GM19324 (cell line): Measurements from ENCODE around the gene APC2.
"Not testable (repeated sequence)": the region's sequence is repeated elsewhere in the genome, so short reads cannot be mapped to it uniquely, and the experiment has no call there.

Experiments used
- ATAC-seq: cut with Tn5 transposase; IDR thresholded peaks from one replicate; pipeline ENCODE4 v1.9.1; 2021; ENCODE audit warnings: mild to moderate bottlenecking, moderate library complexity; ENCODE audit not compliant: unreplicated experiment, low FRiP score

The APC2 gene

DNA sequence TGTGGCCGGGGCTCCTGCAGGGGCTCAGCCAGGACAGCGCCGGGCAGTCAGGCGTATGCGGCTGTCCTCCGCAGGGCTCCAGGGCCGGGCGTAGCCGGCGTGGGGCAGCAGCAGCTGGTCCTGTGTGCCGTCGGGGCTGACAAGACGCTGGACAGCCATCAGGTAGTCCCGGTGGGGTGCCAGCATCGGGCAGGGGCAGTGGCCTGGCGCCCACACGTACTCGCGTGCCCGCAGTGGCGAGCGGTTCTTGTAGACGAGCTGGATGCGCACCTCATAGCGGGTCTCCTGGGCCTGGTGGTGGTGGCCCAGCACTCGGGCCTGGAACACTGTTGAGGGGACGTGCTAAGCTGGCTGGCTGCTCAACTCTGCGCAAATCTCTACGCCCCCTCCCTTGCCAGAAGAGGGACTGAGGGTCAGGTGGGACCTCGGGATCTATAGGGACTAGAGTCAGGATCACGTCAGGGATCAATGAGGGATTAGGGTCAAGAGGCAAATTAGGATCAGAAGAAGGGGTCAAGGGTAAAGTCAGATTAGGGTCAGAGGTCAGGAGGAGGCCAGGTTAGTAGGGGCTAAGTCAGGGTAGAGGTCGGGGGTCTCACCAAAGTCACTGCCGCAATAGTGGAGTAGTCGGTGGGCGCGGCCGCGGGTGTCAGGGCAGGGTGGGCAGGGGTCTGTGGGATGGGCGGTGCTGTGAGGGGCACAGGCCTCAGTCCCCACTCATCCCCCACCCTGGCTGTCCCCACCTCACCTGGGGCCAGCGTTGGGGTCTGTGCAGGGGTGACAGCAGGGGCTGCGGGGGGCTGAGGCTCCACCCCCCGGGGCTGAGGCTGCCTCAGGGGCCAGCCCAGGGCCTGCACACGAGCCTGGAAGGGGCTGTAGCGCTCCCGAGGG lies 56.3 kb downstream of the APC2 start:
- ATAC-seq = no peak

DNA sequence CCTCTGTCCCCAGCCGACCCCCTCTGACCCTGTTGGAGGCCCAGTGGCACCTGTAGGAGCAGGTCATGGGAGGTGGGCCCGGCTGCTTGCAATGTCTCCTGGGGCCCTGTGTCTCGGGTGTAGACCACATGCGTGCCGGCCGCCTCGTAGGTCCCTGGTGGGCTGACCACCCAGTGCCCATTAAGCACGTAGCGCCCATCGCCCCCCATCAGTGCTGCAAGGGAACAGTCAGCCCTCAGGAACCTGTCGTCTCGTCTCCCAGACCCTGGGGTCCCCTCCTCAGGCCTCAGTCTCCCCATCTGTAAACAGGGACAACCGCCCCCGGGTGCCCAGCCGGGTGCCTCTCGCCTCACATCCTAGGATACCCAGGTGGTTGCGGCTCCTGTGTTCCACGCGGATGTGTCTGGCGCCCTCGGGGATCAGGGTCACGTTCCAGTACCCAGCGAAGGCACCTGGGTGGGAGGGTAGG lies 57.3 kb downstream of the APC2 start:
- ATAC-seq = no peak

DNA sequence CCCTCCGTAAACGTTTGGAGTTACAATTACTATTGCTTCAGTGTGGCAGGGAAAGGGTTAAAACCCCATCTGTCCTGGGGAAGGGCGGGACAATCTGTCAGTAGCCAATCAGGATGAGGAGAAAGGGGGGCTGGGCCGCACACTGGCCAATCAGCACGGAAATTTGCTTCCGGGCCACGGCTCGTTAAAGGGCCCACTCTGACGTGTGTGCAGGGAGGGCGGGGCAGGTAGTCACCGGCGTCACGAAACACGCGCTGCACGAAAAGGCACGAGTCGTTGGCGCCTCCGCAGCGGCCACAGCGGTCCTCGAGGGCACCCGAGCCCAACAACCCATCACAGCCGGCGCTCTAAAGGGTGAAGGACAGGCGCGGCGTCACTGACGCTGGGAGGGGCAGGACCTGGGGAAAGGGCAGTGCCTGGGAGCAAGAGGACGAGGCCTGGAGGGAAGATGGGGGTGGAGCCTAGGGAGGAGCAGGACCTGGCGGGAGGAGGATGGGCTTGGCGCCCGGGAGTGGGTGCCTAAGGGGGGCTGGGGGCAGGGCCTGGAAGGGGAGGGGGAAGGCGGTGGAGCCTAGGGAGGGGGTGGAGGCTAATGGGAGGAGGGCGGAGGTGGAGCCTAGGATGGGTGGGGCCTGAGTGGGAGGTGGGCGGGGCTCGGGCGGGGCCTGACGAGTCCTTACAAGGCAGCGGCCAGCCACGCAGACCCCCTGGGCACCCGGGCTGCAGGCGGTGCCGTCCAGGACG lies 58.0 kb downstream of the APC2 start:
- ATAC-seq = no peak

DNA sequence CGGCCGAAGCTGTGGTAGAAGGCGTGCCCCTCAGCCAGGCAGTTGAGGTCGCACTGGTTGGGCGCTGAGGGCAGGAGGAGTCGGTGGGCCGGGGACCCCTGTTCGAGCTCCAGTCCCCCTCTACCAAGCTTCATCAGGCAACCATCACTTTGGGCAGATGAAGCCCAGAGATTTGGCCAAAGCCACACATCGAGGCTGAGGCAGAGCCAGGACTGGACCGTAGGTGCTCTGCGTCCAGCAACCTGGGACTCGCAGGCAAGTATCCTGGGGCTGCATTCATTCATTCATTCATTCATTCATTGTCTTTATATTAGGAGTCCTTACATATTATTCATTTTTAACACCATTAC lies 58.6 kb downstream of the APC2 start:
- no peak for ATAC-seq

DNA sequence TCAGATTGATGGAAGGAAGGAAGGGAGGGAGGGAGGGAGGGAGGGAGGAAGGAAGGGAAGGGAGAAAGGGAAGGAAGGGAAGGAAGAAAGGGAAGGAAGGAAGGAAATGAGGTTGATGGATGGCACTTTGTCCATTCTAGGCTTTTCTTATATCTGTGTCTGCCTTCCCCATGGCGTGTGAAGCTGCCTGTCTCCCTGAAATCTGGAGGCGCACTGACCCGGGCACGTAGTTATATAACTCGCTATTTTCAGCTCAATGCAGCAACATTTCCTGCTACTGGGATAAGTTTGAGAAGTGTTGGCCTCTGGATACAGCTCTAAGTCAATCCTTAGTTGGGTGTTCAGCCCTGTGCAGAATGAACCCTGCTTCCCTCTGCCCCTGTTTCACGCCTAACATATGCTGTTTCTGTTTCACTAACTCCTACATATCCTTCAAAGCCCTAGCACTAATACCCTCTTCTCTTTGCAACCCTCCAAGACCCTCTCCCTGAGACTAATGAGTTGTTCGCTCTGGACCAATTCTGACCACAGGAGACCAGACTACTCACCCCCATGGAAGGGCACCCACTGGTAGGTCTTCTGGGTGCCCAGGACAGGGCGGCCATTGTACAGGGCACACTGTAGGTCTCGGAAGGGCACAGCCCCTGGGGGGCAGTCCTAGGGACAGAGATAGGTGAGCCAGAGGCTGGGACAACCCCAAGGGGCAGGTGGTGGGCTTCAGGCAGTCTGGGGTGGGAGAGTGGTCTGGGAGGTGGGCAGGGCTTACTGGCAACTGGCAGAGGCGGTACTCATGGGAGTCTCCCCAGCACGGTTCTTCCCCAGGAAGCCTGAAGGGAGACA lies 59.9 kb downstream of the APC2 start:
- no peak for ATAC-seq

DNA sequence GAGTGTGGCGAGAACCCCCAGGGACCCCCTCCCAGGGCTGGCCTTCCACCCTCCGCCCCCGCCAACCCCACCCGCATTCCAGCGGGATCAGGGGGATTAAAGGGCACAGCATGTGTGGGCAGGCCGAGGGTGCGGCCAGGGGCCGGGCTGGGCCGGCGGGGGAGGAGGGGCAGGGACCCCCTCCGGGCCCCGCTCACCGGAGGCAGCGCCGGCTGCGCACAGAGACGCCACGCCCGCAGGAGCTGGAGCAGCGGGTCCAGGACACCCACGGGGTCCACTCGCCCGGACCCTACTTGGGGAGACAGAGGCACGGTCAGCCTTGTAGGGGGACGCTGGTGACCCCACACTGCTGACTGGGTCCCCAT lies 60.5 kb downstream of the APC2 start:
- no peak for ATAC-seq

DNA sequence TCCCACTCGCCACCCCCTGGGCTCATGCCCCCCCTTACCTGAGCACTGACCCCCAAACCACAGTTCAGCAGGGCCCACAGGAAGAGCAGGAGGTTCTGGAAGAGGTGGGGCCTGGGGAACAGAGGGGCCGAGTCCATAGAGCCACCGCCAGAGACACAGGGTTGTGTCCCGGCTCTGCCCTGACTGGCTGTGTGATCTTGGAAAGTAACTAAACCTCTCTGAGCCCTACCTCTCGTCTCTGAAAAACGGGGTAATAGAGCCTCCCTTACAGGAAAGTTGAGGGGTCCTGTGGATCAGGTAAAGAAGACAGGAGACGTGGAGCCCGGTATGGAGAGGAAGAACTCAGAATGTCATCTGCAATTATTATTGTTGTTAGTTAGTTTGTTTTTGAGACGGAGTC lies 60.9 kb downstream of the APC2 start:
- ATAC-seq = no peak

DNA sequence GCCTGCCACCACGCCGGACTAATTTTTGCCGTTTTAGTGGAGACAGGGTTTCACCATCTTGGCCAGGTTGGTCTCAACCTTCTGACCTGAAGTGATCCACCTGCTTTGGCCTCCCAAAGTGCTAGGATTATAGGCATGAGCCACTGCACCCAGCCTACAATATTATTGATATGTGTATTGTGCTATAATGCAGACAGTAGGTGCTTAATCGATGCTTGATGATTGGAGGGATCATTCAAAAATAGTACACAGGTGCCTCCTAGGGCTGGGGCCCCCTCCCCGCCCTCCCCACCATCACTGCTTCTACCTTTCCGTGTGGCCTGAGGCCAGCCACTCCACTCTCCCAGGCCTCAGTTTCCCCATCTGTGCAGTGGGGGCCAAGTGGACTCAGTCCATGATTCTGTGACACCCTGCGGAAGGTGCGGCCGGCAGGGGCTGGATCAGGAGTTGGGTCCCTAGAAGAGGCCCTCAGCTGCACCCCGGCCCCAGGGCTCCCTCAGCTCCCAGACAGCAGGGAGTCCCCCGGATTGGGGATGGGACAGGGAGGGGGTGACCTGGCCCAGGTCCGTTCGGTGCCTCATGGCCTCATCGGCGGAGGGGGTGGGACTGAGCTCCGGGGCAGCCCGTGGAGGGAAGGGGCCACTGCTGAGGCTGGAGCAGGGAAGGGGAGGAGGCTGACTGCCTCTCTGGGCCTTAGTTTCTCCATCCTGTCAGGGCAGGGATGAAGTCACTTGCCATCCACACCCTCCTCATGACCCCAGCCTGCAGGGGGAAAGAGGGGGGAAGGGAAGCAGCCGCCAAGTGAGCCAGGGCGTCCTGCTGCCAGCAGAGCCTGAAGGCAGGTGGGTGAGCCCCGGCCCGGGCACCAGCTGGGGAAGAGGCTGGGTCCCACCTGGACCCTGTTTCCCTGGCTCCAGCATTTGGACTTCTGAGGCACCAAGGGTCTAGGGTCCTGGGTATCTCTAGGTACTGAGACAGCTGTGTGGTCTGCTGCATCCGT lies 61.7 kb downstream of the APC2 start:
- no peak for ATAC-seq

DNA sequence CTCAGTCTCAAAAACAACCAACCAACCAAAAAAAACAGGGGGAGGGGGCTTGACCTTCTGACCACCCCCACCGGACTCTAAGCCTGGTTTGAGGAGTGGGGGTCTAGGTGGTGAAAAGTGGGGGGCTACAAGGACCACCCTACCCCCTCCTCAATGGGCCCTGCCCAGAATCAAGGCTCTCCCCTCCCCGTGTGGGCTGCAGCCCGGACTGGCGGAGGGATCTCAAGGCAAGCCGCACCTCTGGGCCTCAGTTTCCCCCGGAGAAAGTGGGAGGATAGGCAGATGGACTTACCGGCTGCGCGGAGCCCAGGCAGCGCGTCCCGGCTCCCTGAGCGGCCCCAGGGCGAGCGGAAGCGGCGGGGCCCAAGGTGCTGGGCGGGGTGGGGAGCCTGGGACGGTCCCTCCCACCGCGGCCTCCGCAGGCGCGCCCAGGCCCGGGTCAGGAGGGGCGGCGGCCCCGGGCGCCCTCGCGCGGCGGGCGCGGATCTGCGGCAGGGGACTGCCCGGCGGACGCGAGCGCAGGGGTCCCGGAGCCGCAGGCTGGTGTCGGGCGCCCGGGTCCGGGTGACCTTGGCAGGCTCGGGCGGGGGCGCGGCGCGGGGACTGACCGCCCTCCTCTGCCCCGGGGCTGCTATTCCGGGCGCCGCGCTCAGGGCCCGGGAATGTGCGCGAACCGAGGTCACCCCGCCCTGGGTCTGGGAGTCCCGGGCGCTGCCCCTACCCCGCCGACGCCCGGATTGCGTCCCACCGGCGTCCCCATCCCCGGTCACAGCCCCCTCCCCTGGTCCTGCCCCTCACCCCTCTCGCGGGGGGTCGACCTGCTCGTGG lies 63.0 kb downstream of the APC2 start, which contains the start of gene ADAMTSL5:
ADAMTSL5 (minus strand) TSS at position 349 of the 828 bp plus-strand sequence. CDS start 2,076 bp downstream, outside the sequence.
- no peak for ATAC-seq

DNA sequence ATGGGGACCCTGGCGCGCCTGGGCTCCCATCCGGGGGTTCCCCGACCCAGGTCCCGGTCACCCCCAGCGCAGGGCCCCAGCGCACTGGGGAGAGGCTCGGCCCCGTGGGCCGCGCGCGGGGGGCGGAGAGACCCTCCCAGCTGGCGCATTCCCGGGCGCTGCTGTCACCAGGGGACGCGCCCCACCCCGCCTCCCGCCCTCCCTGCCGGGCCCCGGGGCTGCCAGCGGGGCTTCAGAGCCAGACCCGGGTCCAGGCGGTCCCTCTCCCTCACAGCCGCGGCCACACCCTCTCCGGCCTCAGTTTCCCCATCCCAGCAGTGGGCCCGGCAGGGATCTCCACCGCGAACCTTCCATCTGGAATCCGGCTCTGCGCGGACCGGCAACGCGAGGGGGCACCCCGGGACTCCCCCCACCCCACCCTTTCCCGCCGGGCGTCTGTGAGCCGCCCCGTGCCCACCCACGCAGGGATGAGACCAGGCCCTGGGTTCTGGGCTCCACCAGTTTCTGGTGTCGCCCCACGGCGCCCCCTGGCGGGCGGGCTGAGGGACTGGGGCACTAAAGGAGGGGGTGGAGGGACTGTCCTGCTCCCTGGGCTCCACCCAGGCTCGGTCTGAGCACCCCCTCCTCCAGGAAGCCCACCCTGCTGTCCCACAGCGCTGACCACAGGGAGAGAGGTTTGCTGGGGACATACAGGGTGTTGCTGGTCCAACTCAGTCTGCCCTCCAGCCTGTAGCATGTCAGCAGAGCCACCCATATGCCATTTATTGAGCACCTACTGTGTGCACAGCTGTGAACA lies 63.8 kb downstream of the APC2 start:
- ATAC-seq = no peak

DNA sequence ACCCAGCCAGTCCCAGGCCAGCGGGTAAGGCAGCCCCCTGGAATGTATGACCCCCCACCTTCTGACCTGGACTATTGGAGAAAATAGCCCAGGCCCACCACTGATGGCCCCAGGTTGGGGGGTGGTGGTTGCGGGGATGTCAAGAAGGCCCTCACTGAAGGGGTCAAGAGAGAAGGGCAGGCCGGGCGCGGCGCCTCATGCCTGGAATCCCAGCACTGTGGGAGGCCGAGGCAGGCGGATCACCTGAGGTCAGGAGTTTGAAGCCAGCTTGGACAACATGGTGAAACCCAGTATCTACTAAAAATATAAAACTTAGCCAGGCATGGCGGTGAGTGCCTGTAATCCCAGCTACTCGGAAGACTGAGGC lies 64.4 kb downstream of the APC2 start:
- no peak for ATAC-seq

DNA sequence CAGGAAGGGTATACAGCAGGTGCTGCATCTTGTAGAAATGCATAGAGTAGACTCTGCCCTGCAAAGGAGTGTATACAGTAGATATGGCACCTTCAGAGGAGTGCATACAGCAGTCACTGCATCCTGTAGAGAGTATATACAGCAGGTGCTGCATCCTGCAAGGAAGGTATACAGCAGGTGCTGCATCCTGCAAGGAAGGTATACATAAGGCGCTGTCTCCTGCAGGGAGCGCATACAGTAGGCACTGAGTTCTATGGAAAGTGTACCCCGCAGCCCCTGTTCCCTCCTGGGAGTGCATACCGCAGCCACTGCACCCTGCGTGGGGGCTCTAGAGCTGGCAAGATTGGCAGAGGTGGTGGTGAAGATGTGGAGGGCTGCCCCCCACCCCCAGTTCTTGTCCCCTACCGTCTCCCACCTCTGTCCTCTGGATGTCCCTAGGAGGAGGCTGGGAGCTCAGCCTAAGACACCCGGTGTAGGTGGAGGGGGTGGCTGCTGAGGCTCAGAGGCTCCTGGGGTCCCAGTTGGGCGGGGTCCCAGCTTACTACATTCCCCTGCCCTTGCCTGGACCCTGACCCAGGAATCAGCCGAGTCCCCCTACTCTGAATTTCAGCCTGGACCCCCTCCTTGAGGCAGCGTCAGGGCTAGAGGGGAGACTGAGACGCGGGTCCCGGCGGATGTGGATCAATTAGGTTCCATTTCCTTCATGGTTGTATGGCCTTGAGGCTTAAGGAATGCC lies 65.2 kb downstream of the APC2 start:
- no peak for ATAC-seq

DNA sequence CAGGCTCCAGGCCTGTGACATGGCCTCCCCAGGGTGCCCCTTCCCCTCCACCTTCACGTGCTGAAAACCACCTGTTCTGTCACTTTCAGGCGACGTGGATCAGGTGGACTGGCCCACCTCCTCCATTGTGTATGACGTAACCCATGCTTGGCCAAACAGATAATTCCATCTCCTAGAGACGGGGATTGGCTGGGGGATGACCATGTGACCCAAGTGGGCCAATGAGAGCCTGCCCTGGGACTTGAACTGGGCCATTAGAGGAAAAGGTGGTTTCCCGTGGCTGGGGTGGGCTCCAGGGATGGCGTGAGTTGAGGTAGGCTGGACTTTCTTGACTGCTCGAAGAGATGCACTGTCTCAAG lies 66.5 kb downstream of the APC2 start:
- ATAC-seq = no peak

DNA sequence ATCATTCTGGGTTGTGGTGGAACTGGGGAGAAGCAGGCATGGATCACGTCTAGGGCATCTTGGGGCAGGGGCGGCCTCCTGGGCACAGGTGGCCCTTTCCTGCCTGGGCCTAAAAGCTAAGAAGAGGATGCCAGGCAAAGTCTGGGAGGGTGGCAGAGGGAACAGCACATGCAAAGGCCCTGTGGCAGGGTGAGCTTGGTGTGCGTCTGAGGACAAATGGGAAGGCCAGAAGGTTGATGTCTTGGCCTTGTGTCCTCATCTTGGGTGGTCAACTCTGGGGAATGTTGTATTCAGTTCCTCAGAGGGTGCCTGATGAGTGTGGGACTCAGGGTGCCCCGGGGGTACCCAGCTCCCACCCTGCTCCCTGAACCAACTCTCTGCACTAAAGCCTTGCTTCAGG lies 68.5 kb downstream of the APC2 start:
- no peak for ATAC-seq

DNA sequence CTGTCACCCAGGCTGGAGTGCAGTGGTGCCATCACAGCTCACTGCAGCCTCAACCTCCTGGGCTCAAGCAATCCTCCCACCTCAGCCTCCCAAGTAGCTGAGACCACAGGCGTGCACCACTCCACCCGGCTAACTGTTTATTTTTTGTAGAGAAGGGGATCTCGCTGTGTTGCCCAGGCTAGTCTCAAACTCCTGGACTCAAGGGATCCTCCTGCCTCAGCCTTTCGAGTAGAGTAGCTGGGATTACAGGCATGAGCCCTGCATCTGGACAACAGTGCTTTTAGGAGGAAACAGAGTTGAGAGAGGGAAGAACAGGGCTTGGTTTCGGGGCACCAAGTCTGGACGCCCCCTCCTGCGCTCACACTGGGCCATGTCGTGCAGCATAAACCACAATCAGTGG lies 69.9 kb downstream of the APC2 start:
- ATAC-seq = not testable (repeated sequence)

DNA sequence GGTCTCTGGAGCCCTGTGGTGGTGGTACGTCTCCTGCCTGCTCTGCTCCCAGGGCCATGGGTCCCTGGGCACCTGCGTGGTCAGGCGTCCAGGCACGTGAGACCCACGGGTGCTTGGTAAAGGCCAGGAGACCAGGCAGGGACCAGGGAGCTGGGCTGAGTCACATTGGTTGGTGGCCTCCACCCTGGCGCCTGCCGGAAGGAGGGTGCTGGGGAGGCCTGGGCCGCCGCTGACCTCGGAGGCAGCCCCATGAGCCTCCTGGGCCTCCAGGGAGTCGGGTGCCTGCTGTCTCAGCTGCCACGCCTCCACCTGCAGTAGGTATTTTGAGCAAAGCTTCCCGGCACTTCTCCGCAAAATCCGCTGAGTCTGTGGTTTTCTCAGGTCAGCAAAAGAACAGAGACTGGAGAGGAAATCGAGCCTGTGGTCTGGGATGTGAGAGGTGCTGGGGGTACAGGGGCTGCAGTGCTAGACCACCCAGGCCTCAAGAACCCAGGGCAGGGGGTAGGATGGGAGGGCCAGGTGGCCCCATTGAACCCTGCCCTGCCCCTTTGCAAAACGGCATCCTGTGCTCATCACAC lies 70.4 kb downstream of the APC2 start:
- ATAC-seq = no peak

DNA sequence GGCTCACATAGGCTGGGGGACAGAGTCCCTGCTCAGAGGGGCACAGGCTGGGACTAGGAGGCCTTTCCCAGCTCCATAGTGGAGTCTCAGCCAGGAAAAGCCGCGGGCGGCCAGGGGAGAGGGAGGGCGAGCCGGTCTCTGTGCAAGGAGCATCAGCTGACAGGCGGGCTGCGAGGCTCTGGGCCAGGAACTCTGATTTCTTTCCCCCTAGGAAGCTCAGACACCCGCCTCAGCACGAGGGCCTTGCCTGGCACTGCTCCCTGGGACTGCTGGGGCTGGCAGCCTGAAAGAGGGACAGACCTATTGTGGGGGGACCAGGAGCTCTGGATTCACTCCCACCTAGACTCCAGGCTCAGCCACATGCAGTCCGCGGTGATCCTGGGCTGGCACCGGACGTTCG lies 71.7 kb downstream of the APC2 start:
- ATAC-seq = no peak
